ENCODE results near the gene LCP2.
A peak's percentile ranks its signal among the peaks of the same experiment; 100 is the strongest.
"Not testable (repeated sequence)": the region's sequence is repeated elsewhere in the genome, so short reads cannot be mapped to it uniquely, and the experiment has no call there.

The LCP2 gene

GRCh38 chr5:170250810-170251317 lies 46.7 kb downstream of the LCP2 start:
- H3K9ac ChIP-seq (ENCODE audit: low read depth, low read length) = no peak overlapping the region
- no peaks in the 10 kb centered on the region for H3K79me2 ChIP-seq (ENCODE audit: insufficient read depth, low read length)
- H4K20me1 ChIP-seq (ENCODE audit: insufficient read depth, low read length) = no peaks in the 10 kb centered on the region
- DNase-seq = no peak
- ATAC-seq (ENCODE audit: insufficient read depth, low read depth) = no peak
- H3K4me2 ChIP-seq (ENCODE audit: insufficient read depth, low read length) = no peak overlapping the region
- H3K27ac ChIP-seq (ENCODE audit: low read length) = no peak overlapping the region
- peaks cover 97% of the 10 kb centered on the region for H3K36me3 ChIP-seq (ENCODE audit: insufficient read depth, low read length)
- H3K27me3 ChIP-seq (ENCODE audit: insufficient read depth, low read length, poor library complexity) = no peaks in the 10 kb centered on the region
- no peaks in the 10 kb centered on the region for H3K9me3 ChIP-seq (ENCODE audit: insufficient read depth, low read length, severe bottlenecking)
- TF ChIP-seq EZH2 (IDR thresholded peaks at IDR 0.05; ENCODE audit: borderline replicate concordance, low read depth, low read length, severe bottlenecking) = no peak
- TF ChIP-seq CTCF (IDR thresholded peaks at IDR 0.05; ENCODE audit: borderline replicate concordance, extremely low read depth, low read length, poor library complexity, severe bottlenecking) = no peak
- no peaks in the 10 kb centered on the region for H3K4me1 ChIP-seq (ENCODE audit: insufficient read depth, low read length)
- H2AFZ ChIP-seq (ENCODE audit: low read depth, low read length) = no peak overlapping the region
- H3K4me3 ChIP-seq (ENCODE audit: low read depth in 1 of 2, low read length in 2 of 2) = no peak overlapping the region

GRCh38 chr5:170249355-170249754 lies 48.2 kb downstream of the LCP2 start:
- no peak overlapping the region for H3K27ac ChIP-seq (ENCODE audit: low read length)
- H3K36me3 ChIP-seq (ENCODE audit: insufficient read depth, low read length) = peaks cover 86% of the 10 kb centered on the region
- no peaks in the 10 kb centered on the region for H3K27me3 ChIP-seq (ENCODE audit: insufficient read depth, low read length, poor library complexity)
- H3K4me1 ChIP-seq (ENCODE audit: insufficient read depth, low read length) = no peaks in the 10 kb centered on the region
- H3K9me3 ChIP-seq (ENCODE audit: insufficient read depth, low read length, severe bottlenecking) = no peaks in the 10 kb centered on the region
- ATAC-seq (ENCODE audit: insufficient read depth, low read depth) (peak; percentile 19; the same call in 1 of the 3 replicates), DNase-seq (no peak)
- no peaks in the 10 kb centered on the region for H3K79me2 ChIP-seq (ENCODE audit: insufficient read depth, low read length)
- no peaks in the 10 kb centered on the region for H4K20me1 ChIP-seq (ENCODE audit: insufficient read depth, low read length)
- no peak overlapping the region for H3K4me2 ChIP-seq (ENCODE audit: insufficient read depth, low read length)
- no peak overlapping the region for H3K9ac ChIP-seq (ENCODE audit: low read depth, low read length)
- H2AFZ ChIP-seq (ENCODE audit: low read depth, low read length) = no peak overlapping the region
- TF ChIP-seq CTCF (IDR thresholded peaks at IDR 0.05; ENCODE audit: borderline replicate concordance, extremely low read depth, low read length, poor library complexity, severe bottlenecking) (no peak), EZH2 (IDR thresholded peaks at IDR 0.05; ENCODE audit: borderline replicate concordance, low read depth, low read length, severe bottlenecking) (no peak)
- H3K4me3 ChIP-seq (ENCODE audit: low read depth in 1 of 2, low read length in 2 of 2) = no peak overlapping the region

GRCh38 chr5:170248931-170249227 lies 48.7 kb downstream of the LCP2 start:
- H3K9ac ChIP-seq (ENCODE audit: low read depth, low read length); H2AFZ ChIP-seq (ENCODE audit: low read depth, low read length); H3K27ac ChIP-seq (ENCODE audit: low read length); DNase-seq; H3K79me2 ChIP-seq (ENCODE audit: insufficient read depth, low read length); H3K4me2 ChIP-seq (ENCODE audit: insufficient read depth, low read length); ATAC-seq (ENCODE audit: insufficient read depth, low read depth); H3K9me3 ChIP-seq (ENCODE audit: insufficient read depth, low read length, severe bottlenecking); H3K4me1 ChIP-seq (ENCODE audit: insufficient read depth, low read length); H4K20me1 ChIP-seq (ENCODE audit: insufficient read depth, low read length); H3K27me3 ChIP-seq (ENCODE audit: insufficient read depth, low read length, poor library complexity); H3K4me3 ChIP-seq (ENCODE audit: low read depth in 1 of 2, low read length in 2 of 2): not testable (repeated sequence)
- H3K36me3 ChIP-seq (ENCODE audit: insufficient read depth, low read length) = peaks cover 81% of the 10 kb centered on the region

GRCh38 chr5:170248172-170248930 lies 49.2 kb downstream of the LCP2 start:
- no peaks in the 10 kb centered on the region for H4K20me1 ChIP-seq (ENCODE audit: insufficient read depth, low read length)
- peaks cover 76% of the 10 kb centered on the region for H3K36me3 ChIP-seq (ENCODE audit: insufficient read depth, low read length)
- no peak overlapping the region for H3K4me2 ChIP-seq (ENCODE audit: insufficient read depth, low read length)
- H3K79me2 ChIP-seq (ENCODE audit: insufficient read depth, low read length) = no peaks in the 10 kb centered on the region
- no peaks in the 10 kb centered on the region for H3K27me3 ChIP-seq (ENCODE audit: insufficient read depth, low read length, poor library complexity)
- ATAC-seq (ENCODE audit: insufficient read depth, low read depth) (no peak), DNase-seq (no peak)
- H3K9ac ChIP-seq (ENCODE audit: low read depth, low read length) = no peak overlapping the region
- no peaks in the 10 kb centered on the region for H3K9me3 ChIP-seq (ENCODE audit: insufficient read depth, low read length, severe bottlenecking)
- no peak overlapping the region for H3K27ac ChIP-seq (ENCODE audit: low read length)
- no peak overlapping the region for H2AFZ ChIP-seq (ENCODE audit: low read depth, low read length)
- TF ChIP-seq CTCF (IDR thresholded peaks at IDR 0.05; ENCODE audit: borderline replicate concordance, extremely low read depth, low read length, poor library complexity, severe bottlenecking) (no peak), EZH2 (IDR thresholded peaks at IDR 0.05; ENCODE audit: borderline replicate concordance, low read depth, low read length, severe bottlenecking) (no peak)
- no peak overlapping the region for H3K4me3 ChIP-seq (ENCODE audit: low read depth in 1 of 2, low read length in 2 of 2)
- no peaks in the 10 kb centered on the region for H3K4me1 ChIP-seq (ENCODE audit: insufficient read depth, low read length)

Measured in DND-41 (cell line).